ENCODE data around the gene OR52K1. TPM values are rescaled to one million over a fixed set of nuclear protein-coding genes. Genes with fewer than 3 reads are reported as not detected.

Gene OR52K1
- total RNA-seq, 1 experiment from 2014 or later: not detected

- TF ChIP-seq SIN3A (IDR thresholded peaks at IDR 0.05; ENCODE audit: low read depth): no peak
These were observed 58.6 kb downstream of the OR52K1 start (continued) for GRCh38 chr11:4541071-4541470.

Other genes starting within 250 kb of the OR52K1 start
- not detected for gene OR52B4, start 114.3 kb upstream of the OR52K1 start, total RNA-seq (2021; ENCODE audit: unreplicated experiment)
- 7.6 TPM for gene TRIM21, start 88.9 kb upstream of the OR52K1 start, total RNA-seq (2021; ENCODE audit: unreplicated experiment)
- not detected for gene OR52K2, start 33.4 kb upstream of the OR52K1 start, total RNA-seq (2021; ENCODE audit: unreplicated experiment)
- not detected for gene OR52M1, start 62.5 kb downstream of the OR52K1 start, total RNA-seq (2021; ENCODE audit: unreplicated experiment)
- not detected for gene OR52I2, start 99.1 kb downstream of the OR52K1 start, total RNA-seq (2021; ENCODE audit: unreplicated experiment)
- gene OR52I1, start 111.4 kb downstream of the OR52K1 start, total RNA-seq (2021; ENCODE audit: unreplicated experiment): not detected
- 8.3 TPM for gene TRIM68, start 125.6 kb downstream of the OR52K1 start, total RNA-seq (2021; ENCODE audit: unreplicated experiment)
- not detected for gene OR51D1, start 154.8 kb downstream of the OR52K1 start, total RNA-seq (2021; ENCODE audit: unreplicated experiment)
- not detected for gene OR51E1, start 161.3 kb downstream of the OR52K1 start, total RNA-seq (2021; ENCODE audit: unreplicated experiment)
- gene OR51E2, start 215.2 kb downstream of the OR52K1 start, total RNA-seq (2021; ENCODE audit: unreplicated experiment): not detected
- gene MMP26, start 222.1 kb downstream of the OR52K1 start, total RNA-seq (2021; ENCODE audit: unreplicated experiment): not detected

Data from HCT116 (cell line).